GM19372 (cell line): ENCODE data around the gene INHBC.
"Not testable (repeated sequence)": the region's sequence is repeated elsewhere in the genome, so short reads cannot be mapped to it uniquely, and the experiment has no call there.

ENCODE experiments used
- ATAC-seq: cut with Tn5 transposase; IDR thresholded peaks from one replicate; pipeline ENCODE4 v1.9.1; 2021; ENCODE audit warnings: mild to moderate bottlenecking, low read depth, moderate library complexity; ENCODE audit not compliant: unreplicated experiment

INHBC gene, protein sequence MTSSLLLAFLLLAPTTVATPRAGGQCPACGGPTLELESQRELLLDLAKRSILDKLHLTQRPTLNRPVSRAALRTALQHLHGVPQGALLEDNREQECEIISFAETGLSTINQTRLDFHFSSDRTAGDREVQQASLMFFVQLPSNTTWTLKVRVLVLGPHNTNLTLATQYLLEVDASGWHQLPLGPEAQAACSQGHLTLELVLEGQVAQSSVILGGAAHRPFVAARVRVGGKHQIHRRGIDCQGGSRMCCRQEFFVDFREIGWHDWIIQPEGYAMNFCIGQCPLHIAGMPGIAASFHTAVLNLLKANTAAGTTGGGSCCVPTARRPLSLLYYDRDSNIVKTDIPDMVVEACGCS

DNA sequence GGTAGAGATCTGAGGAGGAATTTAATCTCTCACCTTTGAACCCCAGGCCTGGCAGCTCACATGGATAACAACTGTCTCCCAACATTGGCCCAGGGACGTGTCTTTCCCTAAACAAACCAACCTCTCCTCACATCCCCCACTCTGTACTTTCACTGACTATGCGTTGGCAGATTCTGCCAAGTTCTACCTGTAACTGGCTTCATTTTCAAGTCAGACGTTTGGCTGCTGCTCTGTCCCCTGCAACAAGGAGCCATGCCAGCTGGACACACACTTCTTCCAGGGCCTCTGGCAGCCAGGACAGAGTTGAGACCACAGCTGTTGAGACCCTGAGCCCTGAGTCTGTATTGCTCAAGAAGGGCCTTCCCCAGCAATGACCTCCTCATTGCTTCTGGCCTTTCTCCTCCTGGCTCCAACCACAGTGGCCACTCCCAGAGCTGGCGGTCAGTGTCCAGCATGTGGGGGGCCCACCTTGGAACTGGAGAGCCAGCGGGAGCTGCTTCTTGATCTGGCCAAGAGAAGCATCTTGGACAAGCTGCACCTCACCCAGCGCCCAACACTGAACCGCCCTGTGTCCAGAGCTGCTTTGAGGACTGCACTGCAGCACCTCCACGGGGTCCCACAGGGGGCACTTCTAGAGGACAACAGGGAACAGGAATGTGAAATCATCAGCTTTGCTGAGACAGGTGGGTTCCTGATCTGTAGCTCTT, at the start of gene INHBC:
Gene INHBC, plus strand, starts transcription at position 268 of the 707 bp plus-strand sequence. Its CDS starts 103 bp downstream, at position 371.
- ATAC-seq: no peak

DNA sequence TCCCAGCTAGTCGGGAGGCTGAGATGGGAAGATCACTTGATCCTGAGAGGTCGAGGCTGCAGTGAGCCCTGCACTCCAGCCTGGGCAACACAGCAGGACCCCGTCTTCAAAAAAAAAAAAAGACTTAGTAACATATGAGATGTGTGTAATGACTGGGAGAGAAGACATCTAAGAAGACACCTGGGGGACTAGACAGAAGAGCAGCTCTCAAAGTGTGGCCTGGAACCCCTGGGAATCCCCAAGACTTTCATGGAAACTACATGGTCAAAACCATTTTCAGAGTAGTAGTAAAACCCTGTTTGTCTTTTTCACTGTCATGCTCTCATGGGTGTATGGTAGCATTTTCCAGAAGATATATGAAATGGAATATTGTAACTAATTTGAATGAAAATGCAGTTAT, 49.0 kb upstream of the INHBC start:
- no peak for ATAC-seq

DNA sequence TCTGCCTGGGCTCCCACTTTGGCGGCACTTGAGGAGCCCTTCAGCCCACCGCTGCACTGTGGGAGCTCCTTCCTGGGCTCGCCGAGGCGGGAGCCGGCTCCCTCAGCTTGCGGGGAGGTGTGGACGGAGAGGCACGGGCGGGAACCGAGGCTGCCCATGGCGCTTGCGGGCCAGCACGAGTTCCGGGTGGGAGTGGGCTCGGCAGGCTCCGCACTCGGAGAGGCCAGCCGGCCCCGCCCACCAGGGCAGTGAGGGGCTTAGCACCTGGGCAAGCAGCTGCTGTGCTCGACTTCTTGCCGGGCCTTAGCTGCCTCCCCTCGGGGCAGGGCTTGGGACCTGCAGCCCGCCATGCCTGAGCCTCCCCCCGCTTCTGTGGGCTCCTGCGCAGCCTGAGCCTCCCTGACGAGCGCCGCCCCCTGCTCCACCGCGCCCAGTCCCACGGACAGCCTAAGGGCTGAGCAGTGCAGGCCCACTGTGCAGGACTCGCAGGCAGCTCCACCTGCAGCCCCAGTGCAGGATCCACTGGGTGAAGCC, 48.3 kb upstream of the INHBC start:
- ATAC-seq: no peak

DNA sequence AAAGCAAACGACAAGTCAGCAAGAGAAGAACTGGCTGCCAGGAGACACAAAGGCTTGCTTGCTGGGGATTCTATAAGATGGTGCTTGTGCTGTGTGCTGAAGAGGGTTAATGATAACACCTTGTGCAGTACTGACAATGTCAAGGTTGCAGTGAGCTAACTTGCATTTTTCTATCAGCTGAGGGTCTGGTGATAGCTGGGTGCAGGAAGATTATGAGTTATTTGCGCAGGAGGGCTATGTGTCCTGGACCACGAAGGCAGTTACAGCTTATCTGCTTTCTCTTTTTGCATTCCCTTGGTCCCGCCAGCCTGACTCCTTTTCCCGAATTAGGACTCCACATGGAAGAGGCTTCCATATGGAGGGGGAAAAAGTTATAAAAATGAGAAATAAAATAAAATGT, 46.2 kb upstream of the INHBC start:
- no peak for ATAC-seq

DNA sequence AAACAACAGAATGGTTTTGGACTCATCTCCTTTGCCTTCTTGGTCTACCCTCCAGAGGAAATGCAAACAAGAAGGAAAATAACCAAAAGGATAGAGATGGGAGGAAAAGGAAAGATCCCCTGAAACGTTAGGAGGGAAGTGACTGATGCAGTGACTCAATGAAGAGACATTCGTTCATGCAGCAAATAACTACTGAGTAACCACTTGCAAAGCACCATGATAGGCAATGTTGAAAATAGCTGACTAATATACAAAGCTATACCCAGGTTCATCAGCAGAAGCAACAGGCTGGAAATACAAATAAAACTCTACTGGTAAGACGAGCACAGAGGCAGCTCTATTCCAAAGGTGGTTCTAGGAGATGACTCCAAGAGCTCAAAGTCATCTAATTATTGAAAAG, 45.6 kb upstream of the INHBC start:
- no peak for ATAC-seq

DNA sequence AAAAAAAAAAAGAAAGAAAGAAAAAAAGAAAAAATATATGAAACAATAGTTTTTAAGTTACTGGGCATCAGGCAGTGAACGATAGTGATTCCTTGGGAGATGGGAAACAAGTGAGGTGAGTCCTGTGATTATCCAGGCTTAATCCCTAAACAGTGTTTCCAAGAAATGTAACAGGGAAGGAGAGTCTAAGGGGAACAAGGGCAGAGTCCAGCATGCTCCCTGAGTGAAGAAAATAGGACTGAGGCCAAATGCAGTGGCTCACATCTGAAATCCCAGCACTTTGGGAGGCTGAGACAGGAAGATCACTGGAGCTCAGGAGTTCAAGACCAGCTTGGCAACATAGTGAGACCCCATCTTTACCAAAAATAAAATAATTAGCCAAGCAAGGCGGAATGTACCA, 44.4 kb upstream of the INHBC start:
- no peak for ATAC-seq

DNA sequence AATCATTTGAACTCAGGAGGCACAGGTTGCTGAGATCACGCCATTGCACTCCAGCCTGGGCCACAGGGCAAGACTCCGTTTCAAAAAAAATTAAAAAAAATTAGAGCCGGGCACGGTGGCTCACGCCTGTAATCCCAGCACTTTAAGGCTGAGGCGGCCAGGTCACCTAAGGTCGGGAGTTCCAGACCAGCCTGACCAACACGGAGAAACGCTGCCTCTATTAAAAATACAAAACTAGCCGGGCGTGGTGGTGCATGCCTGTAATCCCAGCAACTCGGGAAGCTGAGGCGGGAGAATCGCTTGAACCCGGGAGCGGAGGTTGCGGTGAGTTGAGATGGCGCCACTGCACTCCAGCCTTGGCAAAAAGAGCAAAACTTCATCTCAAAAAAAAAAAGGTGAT, 39.5 kb upstream of the INHBC start:
- no peak for ATAC-seq

DNA sequence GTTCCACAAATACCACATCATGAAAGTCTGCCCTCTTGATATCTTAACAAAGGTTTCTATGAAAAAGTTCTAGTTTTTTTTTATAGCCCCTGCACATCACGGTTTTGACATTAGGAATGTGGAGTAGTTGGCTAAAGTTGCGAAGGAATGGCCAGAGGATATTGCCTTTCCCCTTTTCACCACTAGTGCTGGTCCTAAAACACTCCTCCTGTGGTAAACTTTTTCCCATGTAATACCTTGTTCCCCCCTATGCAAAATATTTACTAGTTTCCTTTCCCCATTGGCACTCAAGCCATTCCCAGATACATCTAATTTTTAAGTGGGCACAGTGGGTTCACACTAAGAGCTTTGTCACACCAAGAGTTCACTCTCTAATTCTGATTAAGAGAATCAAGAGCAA, 37.1 kb upstream of the INHBC start:
- no peak for ATAC-seq

DNA sequence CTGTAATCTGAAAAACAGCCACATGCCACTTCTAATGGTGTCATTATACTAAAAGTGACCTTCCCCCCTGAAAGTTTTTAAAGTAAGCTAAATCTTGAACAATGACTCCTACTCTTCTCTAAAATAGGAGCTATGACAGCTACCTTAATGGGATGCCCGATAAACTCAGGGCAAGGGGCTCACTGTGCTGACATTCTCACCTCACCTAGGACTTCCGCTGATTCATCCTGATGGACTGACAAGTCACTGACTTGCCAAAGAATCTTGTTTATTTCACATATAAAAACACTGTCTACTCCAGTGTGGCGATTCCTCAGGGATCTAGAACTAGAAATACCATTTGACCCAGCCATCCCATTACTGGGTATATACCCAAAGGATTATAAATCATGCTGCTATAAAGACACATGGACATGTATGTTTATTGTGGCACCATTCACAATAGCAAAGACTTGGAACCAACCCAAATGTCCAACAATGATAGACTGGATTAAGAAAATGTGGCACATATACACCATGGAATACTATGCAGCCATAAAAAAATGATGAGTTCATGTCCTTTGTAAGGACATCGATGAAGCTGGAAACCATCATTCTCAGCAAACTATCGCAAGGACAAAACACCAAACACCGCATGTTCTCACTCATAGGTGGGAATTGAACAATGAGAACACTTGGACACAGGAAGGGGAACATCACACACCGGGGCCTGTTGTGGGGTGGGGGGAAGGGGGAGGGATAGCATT, 34.7 kb upstream of the INHBC start:
- ATAC-seq: not testable (repeated sequence)

DNA sequence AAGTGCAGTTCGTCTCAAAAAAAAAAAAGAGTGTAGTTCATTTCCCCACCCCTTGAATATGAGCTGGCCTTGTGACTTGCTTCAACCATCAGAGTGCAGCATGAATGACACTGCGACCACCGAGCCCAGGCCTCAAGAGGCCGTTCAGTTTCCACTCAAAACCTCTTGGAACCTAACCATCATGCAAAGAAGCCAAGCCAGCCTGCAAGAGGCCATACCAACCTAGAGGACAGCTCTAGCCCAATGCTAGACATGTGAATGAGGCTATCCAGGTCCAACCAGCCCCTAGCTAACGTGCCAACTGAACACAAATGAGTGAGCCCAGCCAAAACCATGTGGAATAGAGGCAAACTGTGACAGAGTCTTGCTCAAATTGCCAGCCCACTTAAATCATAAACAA, 33.4 kb upstream of the INHBC start:
- no peak for ATAC-seq

DNA sequence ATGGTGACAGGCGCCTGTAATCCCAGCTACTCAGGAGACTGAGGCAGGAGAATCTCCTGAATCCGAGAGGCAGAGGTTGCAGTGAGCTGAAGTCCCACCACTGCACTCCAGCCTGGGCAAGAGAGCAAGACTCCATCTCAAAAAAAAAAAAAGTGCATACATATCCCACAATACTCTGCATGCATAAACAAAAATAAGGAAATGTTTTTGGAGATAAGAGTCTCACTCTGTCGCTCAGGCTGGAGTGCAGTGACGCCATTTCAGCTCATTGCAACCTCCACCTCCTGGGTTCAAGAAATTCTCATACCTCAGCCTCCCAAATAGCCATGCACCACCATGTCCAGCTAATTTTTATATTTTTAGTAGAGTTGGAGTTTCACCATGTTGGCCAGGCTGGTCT, 32.4 kb upstream of the INHBC start:
- ATAC-seq: not testable (repeated sequence)

DNA sequence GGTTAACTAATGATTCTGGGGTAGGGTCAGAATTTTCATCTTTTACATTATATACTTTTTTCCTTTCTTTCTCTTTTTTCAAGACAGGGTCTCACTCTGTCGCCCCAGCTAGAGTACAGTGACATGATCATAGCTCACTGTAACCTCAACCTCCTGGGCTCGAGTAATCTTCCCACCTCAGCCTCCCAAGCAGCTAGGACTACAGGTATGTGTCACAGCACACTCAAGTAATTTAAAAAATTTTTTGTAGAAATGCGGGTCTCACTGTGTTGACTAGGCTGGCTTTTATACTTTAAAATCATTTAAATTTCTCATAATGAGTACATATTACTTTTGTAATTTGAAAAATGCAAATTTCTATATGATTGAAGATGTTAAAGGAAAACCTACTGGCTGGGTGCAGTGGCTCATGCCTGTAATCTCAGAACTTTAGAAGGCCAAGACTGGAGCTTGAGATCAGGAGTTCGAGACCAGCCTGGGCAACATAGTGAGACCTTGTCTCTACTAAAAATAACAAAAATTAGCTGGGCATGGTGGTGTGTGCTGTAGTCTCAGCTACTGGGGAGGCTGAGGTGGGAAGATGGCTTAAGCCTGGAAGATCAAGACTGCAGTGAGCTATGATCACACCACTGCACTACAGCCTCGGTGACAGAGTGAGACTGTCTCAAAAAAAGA, 29.5 kb upstream of the INHBC start:
- no peak for ATAC-seq

DNA sequence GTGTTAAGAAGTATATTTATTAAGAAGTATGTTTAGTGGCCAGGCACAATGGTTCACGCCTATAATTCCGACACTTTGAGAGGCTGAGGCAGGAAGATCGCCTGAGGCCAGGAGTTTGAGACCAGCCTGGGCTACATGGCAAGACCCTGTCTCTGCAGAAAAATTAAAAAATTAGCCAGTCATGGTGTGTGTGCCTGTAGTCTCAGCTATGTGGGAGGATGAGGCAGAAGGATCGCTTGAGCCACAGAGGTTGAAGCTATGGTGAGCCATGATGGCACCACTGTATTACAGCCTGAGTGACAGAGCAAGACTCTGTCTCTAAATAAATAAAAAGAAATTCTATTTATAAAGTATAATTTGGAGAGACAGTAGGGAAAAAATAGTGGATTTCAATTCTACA, 24.1 kb upstream of the INHBC start:
- no peak for ATAC-seq

DNA sequence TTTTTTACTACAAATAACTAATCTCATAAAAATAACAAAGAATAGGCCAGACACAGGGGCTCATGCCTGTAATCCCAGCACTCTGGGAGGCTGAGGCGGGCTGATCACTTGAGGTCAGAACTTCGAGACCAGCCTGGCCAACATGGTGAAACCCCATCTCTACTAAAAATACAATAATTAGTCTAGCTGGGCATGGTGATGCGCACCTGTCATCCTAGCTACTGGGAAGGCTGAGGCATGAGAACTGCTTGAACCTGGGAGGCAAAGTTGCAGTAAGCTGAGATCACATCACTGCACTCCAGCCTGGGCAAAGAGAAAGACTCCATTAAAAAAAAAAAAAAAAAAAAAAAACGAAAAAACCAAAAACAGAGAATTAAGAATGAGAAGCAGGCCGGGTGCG, 20.4 kb upstream of the INHBC start:
- not testable (repeated sequence) for ATAC-seq

DNA sequence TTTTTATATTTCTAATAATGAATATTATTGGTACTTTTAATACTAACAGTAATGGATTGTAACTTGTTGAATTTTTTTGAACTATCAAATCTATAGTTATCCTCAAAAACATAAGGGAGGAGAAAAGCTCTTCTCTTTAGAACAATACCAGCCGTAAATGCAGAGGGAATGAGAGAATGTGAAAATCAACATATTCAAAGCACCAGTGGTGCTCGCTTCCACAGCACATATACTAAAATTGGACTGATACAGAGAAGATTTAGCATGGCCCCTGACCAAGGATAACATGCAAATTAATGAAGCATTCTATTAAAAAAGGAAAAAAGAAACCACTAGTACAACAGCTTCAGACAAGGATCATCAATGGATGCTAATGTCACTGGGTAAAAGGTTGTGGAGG, 19.5 kb upstream of the INHBC start:
- no peak for ATAC-seq

DNA sequence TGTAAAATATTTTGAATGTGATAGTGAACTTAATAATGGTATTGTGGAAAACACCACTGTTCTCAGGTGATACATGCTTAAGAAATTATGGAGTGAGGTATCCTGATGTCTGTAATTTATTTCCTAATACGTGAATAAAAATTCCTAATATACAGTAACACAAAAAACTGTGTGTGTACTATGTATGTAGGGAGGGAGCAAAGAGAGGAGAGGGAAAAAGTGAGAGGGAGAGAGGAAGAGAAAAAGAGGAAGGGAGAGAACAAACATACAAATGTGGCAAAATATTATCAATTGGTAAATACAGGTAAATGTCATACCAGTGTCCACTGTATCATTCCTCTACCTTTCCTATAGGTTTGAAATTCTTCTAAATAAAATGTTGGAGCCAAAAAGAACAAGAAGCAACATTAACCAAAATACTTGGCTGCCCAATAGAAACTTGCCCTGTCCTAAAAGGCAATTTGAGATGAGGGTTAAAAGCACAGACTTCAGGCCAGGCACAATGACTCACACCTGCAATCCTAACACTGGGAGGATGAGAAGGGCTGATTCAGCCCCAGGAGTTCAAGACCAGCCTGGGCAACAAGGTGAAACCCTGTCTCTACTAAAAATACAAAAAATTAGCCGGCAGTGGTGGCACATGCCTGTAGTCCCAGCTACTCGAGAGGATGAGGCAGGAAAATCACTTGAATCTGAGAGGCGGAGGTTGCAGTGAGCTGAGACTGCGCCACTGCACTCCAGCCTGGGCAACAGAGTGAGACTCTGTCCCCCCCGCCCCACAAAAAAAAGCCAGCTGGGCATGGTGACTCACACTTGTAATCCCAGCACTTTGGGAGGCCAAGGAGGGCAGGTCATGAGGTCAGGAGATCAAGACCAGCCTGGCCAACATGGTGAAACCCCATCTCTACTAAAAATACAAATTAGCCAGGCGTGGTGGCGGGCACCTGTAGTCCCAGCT, 18.3 kb upstream of the INHBC start:
- ATAC-seq: no peak

DNA sequence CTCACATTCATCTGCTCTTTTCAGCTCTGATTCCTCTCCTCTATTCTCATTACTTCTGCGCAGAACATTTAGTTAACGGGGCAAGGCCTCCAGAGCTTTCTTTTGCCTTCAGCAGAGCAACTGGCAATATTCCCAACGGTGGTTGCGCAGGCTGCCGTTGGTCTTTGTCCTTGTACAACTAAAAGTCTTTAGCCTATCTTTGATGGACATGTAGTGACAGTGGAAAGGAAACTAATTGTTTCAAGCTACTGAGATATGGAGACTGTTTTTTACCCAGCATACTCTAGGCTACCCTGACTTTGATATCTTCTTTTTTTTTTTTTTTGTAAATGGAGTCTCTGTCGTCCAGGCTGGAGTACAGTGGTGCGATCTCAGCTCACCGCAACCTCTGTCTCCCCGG, 16.3 kb upstream of the INHBC start:
- no peak for ATAC-seq

DNA sequence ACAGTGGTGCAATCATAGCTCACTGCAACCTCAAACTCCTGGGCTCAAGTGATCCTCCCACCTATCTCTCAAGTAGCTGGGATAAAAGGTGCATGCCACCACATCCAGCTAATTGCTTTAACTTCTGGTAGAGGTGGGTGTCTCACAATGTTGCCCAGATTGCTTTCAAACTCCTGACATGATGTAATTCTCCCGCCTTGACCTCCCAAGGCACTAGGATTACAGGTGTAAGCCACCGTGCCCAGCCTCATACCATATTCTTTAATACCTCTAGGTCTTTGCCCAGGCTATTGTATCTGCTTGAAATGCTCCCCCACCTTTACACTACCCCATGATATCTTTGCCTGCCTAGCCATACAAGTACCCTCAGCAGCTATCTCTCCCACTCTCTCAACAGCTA, 15.1 kb upstream of the INHBC start:
- no peak for ATAC-seq

DNA sequence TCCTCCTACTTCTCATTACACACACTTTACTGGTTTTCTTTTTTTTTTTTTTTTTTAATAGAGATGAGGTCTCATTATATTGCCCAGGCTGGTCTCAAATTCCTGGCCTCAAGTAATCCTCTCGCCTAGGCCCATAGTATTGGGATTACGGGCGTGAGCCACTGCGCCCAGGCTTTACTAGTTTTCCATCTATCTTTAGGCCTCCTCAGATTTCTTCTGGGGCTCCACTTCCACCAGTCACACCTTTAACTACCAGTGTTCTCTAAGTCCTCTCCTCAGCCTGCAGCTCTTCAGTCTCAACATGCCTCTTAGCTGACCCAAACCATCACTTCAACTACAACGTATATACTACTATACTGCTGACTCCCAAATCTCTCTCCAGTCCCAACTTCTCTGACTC, 14.1 kb upstream of the INHBC start:
- no peak for ATAC-seq

DNA sequence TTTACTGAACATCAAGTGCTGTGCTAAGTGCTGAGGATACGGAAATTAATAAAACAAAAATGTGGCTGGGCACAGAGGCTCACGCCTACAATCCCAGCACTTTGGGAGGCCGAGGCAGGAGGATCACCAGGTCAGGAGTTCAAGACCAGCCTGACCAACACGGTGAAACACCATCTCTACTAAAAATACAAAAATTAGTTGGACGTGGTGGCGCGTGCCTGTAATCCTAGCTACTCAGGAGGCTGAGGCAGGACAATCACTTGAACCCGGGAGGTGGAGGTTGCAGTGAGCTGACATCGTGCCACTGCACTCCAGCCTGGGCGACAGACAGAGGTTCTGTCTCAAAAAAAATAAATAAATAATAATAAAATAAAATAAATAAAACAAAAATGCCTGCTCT, 7.6 kb upstream of the INHBC start:
- not testable (repeated sequence) for ATAC-seq
